ENCODE data around the gene ASAH2.
A peak's percentile ranks its signal among the peaks of the same experiment; 100 is the strongest.
"Not testable (repeated sequence)": the region's sequence is repeated elsewhere in the genome, so short reads cannot be mapped to it uniquely, and the experiment has no call there.

ASAH2 gene

GRCh38 chr10:50250096-50250854 lies 1.0 kb downstream of the ASAH2 start:
- DNase-seq = no peak

DNA sequence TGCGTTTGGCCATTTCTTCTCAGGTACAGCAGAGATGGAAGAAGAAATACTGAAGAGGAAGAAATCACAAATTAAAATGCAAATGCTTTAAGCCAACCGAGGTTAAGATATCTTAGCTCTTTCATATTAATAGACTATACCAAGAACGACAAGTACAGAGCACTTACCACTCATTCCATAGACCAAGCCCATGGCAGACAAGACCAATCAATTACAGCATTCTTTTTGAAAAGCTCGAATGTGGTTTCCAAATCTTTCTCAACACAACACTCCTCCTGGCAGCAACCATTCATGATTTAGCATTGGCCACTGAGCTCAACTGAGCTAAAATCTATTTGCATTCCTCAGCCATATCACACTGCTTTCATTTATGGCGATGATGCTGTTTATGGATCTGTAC lies 2.7 kb downstream of the ASAH2 start:
- no peak for DNase-seq

DNA sequence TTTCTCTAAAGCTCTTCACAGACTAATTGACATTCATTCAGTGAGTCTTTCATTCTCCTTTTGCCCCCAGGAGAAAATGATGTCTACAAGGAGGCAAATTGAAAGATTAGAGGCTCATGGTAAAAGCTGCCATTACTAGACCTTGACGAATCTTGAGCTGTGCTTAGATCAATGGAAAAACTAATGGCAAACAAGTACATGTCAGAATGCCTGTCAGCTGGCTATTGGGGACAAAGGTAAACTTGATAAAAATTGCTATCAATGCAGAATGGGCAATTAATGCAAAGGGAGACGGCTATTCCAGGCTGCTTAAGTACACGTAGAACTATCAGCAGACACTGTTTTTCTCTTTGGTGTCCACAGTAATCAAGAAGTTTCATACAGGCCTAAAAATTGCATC lies 3.3 kb downstream of the ASAH2 start:
- DNase-seq = no peak

DNA sequence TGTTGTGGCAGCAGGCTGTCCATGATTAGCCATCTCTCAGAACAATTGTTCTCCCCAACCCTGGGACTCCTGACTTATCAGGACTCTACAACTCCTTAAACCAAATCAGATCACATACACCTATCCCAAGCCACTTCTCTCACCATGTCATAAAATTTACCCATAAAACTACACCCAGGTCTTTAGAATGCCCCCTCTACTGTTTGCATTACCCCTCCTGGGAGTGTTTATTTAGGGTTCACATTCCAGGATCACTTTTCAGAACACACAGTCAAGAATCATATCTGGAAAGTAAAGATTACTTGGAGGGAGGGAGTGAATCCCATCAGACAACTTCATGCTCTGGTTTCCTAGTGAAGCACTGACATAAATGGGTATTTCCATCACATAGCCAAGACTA lies 7.1 kb downstream of the ASAH2 start:
- DNase-seq = no peak

GRCh38 chr10:50242777-50243176 lies 8.5 kb downstream of the ASAH2 start:
- DNase-seq = no peak

DNA sequence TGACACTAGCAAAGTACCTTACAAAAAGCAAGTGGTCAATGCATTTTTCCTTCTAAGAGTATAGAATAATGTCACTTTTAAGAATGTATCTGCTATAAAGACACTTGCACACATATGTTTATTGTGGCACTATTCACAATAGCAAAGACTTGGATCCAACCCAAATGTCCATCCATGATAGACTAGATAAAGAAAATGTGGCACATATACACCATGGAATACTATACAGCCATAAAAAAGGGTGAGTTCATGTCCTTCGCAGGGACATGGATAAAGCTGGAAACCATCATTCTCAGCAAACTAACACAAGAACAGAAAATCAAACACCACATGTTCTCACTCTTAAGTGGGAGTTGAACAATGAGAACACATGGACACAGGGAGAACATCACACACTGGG lies 9.8 kb downstream of the ASAH2 start:
- DNase-seq = not testable (repeated sequence)

GRCh38 chr10:50234486-50234885 lies 16.8 kb downstream of the ASAH2 start:
- DNase-seq = no peak

- no peak for DNase-seq
Measured at GRCh38 chr10:50232261-50232639, 19.1 kb downstream of the ASAH2 start.

GRCh38 chr10:50231515-50232260 lies 19.6 kb downstream of the ASAH2 start:
- no peak for DNase-seq

- DNase-seq = no peak
Measured at GRCh38 chr10:50229460-50229859, 21.9 kb downstream of the ASAH2 start.

GRCh38 chr10:50228672-50229071 lies 22.6 kb downstream of the ASAH2 start:
- no peak for DNase-seq

- no peak for DNase-seq
Measured at GRCh38 chr10:50226610-50227009, 24.7 kb downstream of the ASAH2 start.

DNA sequence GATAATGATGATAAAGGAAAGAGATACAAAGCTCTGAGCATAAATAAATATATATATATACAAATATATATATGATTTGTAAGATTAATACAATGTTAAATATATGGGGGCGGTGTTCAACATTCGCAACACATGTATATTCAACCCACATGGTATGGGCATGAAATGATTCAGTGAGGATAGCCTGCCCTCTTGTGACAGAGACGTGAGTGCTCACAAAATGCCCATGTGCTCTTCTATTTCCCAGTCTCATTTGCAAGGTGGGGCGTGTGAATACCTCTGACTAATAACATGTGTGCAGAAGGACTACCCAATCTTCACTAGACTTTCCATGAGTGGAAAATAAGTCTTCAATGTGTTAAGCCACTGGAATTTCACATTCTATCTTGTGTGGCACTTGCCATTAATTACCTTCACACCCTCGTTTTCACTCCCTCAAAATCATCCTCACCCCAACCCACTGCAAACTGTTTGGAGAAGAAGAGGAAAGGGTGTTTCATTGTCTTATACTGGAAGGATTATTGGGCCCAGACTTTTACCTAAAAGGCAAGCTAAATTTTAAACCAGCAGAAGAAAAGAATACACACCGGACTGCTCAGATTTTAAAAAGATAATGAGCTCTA lies 26.9 kb downstream of the ASAH2 start:
- peak; percentile 61 for DNase-seq

DNA sequence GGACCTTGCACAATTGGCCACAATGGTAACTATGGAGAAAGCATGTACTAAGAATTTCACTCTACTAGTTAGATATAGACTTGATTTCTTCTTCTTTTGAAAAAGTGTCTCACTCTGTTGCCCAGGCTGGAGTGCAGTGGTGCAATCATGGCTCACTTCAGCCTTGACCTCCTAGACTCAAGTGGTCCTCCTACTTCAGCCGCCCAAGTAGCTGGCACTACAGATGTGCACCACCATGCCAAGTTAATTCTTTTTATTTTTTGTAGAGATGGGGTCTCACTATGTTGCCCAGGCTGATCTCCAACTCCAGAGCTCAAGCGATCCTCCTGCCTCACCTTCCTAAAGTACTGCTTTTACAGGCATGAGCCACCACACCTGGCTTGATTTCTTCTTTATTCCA lies 29.1 kb downstream of the ASAH2 start:
- no peak for DNase-seq

- DNase-seq = no peak
Measured at GRCh38 chr10:50221470-50221869, 29.8 kb downstream of the ASAH2 start.

DNA sequence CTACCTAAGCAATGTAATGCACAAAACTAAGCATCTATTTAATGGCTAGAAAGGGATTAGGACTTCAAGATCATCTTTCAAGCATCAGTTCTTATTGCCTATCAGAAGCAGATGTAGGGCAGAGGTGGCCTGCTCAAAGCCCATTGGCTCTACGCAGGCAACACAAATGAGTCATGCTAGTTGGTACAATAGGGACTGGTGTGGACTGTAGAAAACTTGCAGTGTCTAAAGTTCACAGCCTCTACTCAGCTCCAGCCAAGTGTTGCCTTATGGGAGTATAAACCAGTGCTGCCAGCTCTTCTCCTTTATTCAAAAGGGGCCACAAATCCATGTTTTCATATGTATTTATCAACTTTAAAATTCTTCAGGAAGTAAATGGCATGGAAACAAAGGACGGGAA lies 31.7 kb downstream of the ASAH2 start:
- DNase-seq = no peak

GRCh38 chr10:50219200-50219599 lies 32.1 kb downstream of the ASAH2 start:
- no peak for DNase-seq

DNA sequence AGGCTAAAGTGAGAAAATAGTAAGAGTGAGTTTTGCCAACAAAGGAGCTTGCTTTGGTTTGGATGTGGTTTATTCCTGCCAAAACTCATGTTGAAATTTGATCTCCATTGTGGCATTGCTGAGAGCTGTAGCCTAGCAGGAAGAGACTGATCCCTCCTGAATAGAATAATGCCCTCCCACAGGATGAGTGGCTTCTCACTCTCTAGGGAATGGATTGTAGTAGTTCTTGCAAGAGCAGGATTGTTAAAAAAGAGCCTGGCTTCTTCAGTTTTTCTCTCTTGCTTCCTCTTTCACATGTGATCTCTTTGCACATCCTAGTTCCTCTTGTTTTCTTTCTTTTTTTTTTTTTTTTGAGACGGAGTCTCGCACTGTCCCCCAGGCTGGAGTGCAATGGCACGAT lies 34.4 kb downstream of the ASAH2 start:
- no peak for DNase-seq

- DNase-seq = no peak
Measured at GRCh38 chr10:50216418-50216817, 34.9 kb downstream of the ASAH2 start.

DNA sequence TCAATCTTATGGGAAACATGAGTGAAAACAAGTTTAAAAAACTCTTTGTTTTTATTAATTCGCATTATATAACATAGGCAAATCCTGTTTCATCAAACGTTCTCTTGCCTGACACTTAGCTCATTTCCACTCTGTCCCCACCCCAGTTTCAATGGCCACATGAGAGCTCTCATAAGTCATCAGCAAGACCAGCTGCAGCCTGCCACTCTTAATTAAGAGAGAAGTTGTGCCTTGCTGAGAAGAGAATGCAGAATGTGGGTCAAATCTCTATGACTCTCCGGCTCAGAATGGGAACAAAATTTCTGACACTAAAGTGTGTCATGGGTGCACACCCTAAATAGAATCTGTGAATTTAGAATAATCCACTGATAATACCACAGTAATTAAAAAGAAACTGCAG lies 39.6 kb downstream of the ASAH2 start:
- DNase-seq = no peak

- peak; percentile 2 for DNase-seq
Measured at GRCh38 chr10:50210876-50211275, 40.4 kb downstream of the ASAH2 start.
